Central memory CD8-positive, alpha-beta T cell (primary cell): ENCODE measurements around the gene CYP11A1.
A peak's percentile ranks its signal among the peaks of the same experiment; 100 is the strongest.

Experiments used
- ATAC-seq: fragments of 150-1000 bp; cut with Tn5 transposase; replicated peaks from 2 replicates; pipeline ENCODE4 v1.10.0; 2022; ENCODE audit warnings: mild to moderate bottlenecking, moderate FRiP score, moderate number of reproducible peaks; ENCODE audit not compliant: poor library complexity, severe bottlenecking; ENCODE audit errors: extremely low read depth
- DNase-seq, 2 donors: peaks; one replicate each; pipeline ENCODE4 v3.0.0; 2021; ENCODE audit warnings: low spot score in 2 of 2
- H3K27ac Mint-ChIP-seq: one replicate; pipeline ENCODE4 v1.8.0; 2022; ENCODE audit warnings: low read depth, mild to moderate bottlenecking, moderate library complexity, mixed read lengths
- H3K27me3 Mint-ChIP-seq: one replicate; pipeline ENCODE4 v1.8.0; 2022; ENCODE audit warnings: mixed read lengths
- H3K36me3 Mint-ChIP-seq: one replicate; pipeline ENCODE4 v1.8.0; 2022; ENCODE audit warnings: mild to moderate bottlenecking, moderate library complexity, mixed read lengths; ENCODE audit not compliant: insufficient read depth
- H3K4me1 Mint-ChIP-seq: one replicate; pipeline ENCODE4 v1.8.0; 2022; ENCODE audit warnings: mixed read lengths
- H3K4me3 Mint-ChIP-seq: one replicate; pipeline ENCODE4 v1.8.0; 2022; ENCODE audit warnings: mild to moderate bottlenecking, moderate library complexity, mixed read lengths
- H3K9me3 Mint-ChIP-seq: one replicate; pipeline ENCODE4 v1.8.0; 2022; ENCODE audit warnings: mixed read lengths

The CYP11A1 gene

DNA sequence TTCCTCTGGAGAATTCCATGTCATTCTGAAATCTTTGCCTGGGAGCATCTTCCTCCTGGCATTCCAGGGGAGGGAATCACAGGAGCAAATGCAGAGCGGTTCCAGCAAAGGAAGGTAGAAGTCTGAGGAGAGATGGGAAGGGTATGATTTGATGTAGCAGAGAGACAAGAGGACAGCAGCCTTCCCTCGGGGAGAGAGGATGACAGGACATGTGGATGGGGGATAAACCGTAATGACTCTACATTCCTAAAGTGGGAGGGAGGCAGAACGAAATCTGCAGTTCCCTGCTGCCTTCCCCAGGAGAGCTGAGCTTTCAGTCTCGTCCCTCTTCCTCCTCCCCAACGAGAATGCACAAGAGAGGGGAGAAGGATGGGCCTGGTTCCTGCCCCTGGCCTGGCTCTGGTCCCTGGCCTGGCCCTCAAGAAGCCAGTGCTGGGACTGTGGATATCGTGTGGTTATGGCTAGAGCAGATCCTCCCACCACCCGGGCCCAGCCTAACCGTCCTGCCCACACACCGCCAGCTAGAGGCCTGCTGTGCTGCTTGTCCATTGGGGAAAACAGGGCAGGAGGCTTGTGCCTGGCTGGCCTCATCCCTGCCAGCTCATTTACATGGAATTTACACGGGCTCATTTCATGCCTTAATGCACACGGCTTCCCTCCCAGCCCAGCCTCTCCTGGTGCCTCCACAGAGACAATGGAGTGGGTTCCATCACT lies 39.7 kb upstream of the CYP11A1 start:
- DNase-seq (no peak), ATAC-seq (no peak)
- H3K36me3 Mint-ChIP-seq: peaks cover 5% of the 10 kb centered on the region
- no peaks in the 10 kb centered on the region for H3K27me3 Mint-ChIP-seq
- peak overlapping the region; percentile 72 for H3K27ac Mint-ChIP-seq
- peaks cover 35% of the 10 kb centered on the region for H3K4me1 Mint-ChIP-seq
- no peak overlapping the region for H3K4me3 Mint-ChIP-seq
- H3K9me3 Mint-ChIP-seq: no peaks in the 10 kb centered on the region

DNA sequence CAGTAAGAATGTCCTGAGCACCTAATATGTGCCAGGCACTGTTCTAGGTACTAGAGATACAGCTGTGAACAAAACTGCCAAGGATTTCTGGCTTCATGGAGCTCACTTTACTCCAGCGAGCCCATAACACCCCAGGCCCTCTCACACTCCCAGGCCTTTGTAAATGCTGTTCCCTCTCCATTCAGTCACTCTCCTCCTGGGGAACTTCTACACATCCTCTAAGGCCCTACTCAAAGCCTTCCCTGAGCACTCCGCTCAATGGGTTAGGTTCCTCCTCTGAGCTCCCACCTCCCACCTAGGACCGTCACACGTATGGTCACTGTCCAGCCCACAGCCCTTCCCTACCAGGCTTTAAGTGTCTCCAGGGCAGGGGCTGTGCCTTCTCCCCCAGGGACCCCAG lies 39.1 kb upstream of the CYP11A1 start:
- H3K27ac Mint-ChIP-seq: peak overlapping the region; percentile 72
- peaks cover 42% of the 10 kb centered on the region for H3K4me1 Mint-ChIP-seq
- no peaks in the 10 kb centered on the region for H3K27me3 Mint-ChIP-seq
- ATAC-seq: no peak
- DNase-seq: no peak
- H3K4me3 Mint-ChIP-seq: no peak overlapping the region
- no peaks in the 10 kb centered on the region for H3K9me3 Mint-ChIP-seq
- H3K36me3 Mint-ChIP-seq: peaks cover 4% of the 10 kb centered on the region

DNA sequence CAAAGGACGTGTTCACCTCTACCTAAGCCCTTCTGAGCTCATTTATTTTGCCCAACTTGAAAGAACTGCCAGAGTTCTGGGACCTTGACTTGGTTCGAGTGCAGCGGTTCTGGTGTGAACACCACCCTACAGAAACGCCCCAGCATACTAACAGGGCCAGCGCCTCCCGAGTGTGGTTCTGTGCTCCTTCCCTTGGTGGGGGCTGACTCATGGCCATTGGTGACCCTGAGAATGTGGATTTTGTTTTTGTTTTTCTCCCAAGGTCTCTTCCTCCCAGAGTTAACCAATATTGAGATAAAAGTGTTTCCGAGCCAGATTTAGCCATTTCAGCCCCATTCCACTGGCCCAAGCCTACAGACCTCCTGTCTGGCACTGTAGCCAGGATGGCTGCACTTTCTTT lies 38.4 kb upstream of the CYP11A1 start:
- H3K27me3 Mint-ChIP-seq: no peaks in the 10 kb centered on the region
- H3K9me3 Mint-ChIP-seq: no peaks in the 10 kb centered on the region
- DNase-seq (no peak), ATAC-seq (no peak)
- H3K4me3 Mint-ChIP-seq: no peak overlapping the region
- H3K36me3 Mint-ChIP-seq: peaks cover 4% of the 10 kb centered on the region
- H3K27ac Mint-ChIP-seq: peak overlapping the region; percentile 72
- H3K4me1 Mint-ChIP-seq: peaks cover 49% of the 10 kb centered on the region

DNA sequence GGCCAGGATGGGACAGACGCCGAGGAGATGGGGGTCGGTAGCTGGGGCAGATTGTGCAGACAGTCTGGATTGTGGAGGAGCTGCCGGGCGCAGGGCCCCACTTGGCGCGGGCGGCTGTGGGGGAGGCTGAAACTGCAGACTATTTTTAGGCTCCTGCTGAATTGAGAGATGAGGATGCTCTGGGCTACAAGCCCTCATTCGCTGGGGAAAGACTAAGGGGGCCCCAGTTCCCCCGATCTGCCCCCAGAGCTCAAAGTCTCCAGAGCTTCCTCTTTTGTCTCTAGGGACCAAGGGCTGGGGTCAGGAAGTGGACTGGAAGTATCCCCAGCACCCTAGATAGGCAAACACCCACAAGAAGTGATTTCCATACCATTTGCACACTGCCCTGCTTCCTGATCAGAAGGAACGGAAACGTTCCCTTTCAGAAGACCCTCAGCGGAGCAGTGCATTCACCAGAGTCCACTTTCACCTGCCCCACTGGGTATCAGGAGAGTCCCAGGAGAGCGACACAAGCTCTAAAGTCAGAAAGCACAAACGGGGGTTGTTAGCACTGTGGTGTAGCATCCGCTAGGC lies 36.6 kb upstream of the CYP11A1 start:
- Mint-ChIP-seq H3K4me3 (peak overlapping the region; percentile 63), H3K9me3 (no peaks in the 10 kb centered on the region), H3K27me3 (no peaks in the 10 kb centered on the region), H3K4me1 (peaks cover 65% of the 10 kb centered on the region), H3K27ac (peak overlapping the region; percentile 83), H3K36me3 (no peaks in the 10 kb centered on the region)
- DNase-seq: no peak
- ATAC-seq: no peak

DNA sequence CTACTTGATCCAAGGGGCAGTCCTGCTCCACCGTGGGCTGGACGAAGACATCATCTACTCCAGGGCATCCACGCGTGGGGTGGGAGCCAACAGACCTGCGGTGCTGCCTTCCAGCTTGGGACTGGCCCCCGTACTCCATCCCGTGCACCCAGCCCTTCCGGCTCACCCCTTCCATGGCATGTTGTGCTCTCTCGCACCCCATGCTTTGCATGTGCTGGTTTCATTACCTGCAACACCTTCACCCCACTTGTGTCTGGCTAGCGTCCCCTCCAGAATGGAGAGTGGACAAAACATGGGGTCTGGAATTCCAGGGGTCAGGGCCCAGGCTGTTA lies 36.1 kb upstream of the CYP11A1 start:
- Mint-ChIP-seq H3K4me1 (peaks cover 70% of the 10 kb centered on the region), H3K27ac (peak overlapping the region; percentile 83), H3K9me3 (no peaks in the 10 kb centered on the region), H3K36me3 (no peaks in the 10 kb centered on the region), H3K4me3 (peak overlapping the region; percentile 63), H3K27me3 (no peaks in the 10 kb centered on the region)
- ATAC-seq: no peak
- DNase-seq: no peak

DNA sequence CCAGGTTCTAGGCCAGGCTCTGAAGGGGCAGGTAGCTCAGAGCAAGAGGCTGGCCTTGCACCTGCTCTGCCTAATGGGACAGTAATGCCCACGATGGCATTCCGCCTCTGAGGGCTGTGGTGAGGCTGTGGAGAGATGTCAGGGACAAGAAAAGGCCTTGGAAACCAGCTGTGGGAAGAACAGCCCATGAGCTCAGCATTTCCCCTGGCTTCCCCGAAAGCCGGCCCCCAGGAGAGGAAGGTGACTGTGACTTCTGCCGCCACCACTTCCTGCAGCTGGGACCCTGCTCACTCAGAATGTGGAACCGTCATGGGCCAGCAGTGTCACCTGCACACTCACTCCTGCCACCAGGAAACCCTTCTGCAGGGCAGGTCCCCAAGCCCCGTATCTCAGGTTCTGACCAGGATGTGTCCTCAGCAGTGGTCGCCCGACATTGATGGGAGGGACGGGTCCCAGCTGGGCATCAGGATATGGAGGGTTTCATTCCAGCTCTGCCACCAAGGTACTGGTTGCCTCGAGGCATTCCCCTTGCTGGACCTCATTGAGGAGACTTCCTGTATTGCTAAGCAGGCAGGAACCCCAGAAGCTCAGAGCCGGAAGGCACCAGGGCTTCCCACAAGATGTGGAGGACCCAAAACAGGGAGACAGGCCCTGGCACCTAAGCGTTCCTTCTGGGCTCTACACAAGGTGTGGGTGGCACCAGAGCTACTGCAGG lies 35.6 kb upstream of the CYP11A1 start:
- Mint-ChIP-seq H3K4me3 (peak overlapping the region; percentile 63), H3K36me3 (no peaks in the 10 kb centered on the region), H3K27ac (peak overlapping the region; percentile 83), H3K4me1 (peaks cover 75% of the 10 kb centered on the region), H3K27me3 (no peaks in the 10 kb centered on the region), H3K9me3 (no peaks in the 10 kb centered on the region)
- ATAC-seq: peak; percentile 64
- peak in 1 of 2 donors; percentile 34 for DNase-seq

DNA sequence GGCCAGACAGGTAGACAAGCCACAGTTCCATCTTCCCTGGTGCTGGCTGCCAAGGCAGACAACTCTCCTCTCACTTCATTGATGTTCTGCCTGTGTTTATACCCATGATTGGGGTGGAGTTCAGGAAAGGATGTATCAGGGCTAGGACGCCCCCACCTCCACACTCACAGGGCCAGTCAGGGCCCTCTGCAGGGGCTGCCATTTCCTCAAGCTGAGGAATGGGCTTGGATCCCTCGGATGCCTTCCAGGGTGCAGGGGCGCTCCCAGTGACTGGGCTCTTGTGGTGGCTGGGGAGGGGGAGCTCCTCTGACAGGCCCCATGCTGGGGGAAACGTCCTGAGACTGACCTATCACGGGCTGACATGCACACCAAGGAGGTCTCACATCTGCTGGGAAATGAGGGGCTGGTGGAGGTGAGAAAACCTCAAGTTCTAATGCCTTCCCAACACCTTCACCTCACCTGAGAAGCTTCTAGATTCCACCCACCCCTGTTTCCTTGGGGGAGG lies 34.9 kb upstream of the CYP11A1 start:
- peaks cover 82% of the 10 kb centered on the region for H3K4me1 Mint-ChIP-seq
- H3K4me3 Mint-ChIP-seq: peak overlapping the region; percentile 63
- peak overlapping the region; percentile 83 for H3K27ac Mint-ChIP-seq
- ATAC-seq: no peak
- DNase-seq: no peak
- H3K36me3 Mint-ChIP-seq: no peaks in the 10 kb centered on the region
- H3K27me3 Mint-ChIP-seq: no peaks in the 10 kb centered on the region
- no peaks in the 10 kb centered on the region for H3K9me3 Mint-ChIP-seq

DNA sequence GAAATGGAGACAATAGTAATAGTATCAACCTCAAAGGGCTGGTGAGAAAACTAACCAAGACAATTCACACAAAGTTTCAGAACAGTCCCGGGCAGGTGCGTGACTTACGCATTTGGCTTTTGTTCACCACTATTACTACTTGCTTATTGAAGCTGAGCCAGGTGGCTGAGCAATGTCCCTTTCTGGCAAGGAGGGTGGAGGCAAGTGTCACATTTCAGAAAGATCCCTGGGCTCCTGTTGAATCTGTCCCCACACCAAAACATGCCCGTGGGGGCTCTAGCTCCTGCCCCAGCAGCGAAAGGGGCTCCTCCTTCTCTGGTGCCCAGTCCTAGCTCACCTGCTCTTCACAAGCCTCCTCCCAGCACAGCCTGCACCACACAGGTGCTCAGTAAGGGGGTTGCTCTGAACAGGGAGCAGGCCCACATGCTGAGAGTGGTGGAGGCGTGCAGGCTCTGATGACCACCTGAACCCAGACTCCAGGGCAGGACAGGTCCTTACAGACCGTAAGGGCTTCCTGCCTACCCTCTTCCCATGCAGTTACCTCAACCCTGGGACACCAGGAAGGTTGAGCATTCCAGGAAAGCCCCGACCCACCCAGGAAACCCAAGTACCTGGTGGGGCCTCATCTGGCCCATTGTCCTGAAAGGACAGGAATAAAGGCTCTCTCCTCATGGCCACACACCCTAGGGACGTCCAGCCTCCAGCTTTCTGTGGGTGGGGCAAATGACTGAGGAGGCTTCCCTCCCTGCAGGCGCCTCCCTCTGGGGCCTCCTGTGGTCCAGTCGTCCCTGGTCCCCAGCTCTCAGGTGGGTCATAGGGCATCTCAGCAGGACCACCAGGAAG lies 33.7 kb upstream of the CYP11A1 start:
- DNase-seq (no peak), ATAC-seq (peak; percentile 31)
- Mint-ChIP-seq H3K4me3 (peak overlapping the region; percentile 63), H3K27me3 (no peaks in the 10 kb centered on the region), H3K9me3 (no peaks in the 10 kb centered on the region), H3K27ac (peak overlapping the region; percentile 83), H3K4me1 (peaks cover 83% of the 10 kb centered on the region), H3K36me3 (no peaks in the 10 kb centered on the region)

DNA sequence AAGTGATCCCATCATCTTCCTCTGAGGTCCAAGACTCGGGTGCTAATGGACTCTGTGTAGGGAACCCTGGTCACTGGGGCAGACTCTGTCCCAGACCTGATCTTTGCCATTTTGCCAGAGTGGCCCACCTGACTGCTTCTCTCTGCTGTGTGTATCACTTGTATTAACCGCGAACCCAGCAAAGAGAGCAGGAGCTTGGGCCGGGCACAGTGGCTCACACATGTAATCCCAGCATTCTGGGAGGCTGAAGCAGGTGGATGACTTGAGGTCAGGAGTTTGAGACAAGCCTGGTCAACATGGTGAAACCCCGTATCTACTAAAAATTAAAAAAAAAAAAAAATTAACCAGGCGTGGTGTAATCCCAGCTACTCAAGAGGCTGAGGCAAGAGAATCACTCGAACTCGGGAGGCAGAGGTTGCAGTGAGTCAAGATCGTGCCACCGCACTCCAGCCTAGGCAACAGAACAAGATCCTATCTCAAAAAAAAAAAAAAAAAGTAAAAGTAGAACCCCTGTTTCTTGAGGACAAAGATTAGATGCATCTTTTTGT lies 32.9 kb upstream of the CYP11A1 start:
- peak overlapping the region; percentile 83 for H3K27ac Mint-ChIP-seq
- no peaks in the 10 kb centered on the region for H3K27me3 Mint-ChIP-seq
- DNase-seq: no peak
- H3K36me3 Mint-ChIP-seq: no peaks in the 10 kb centered on the region
- H3K9me3 Mint-ChIP-seq: no peaks in the 10 kb centered on the region
- peak; percentile 30 for ATAC-seq
- H3K4me1 Mint-ChIP-seq: peaks cover 85% of the 10 kb centered on the region
- peak overlapping the region; percentile 63 for H3K4me3 Mint-ChIP-seq

DNA sequence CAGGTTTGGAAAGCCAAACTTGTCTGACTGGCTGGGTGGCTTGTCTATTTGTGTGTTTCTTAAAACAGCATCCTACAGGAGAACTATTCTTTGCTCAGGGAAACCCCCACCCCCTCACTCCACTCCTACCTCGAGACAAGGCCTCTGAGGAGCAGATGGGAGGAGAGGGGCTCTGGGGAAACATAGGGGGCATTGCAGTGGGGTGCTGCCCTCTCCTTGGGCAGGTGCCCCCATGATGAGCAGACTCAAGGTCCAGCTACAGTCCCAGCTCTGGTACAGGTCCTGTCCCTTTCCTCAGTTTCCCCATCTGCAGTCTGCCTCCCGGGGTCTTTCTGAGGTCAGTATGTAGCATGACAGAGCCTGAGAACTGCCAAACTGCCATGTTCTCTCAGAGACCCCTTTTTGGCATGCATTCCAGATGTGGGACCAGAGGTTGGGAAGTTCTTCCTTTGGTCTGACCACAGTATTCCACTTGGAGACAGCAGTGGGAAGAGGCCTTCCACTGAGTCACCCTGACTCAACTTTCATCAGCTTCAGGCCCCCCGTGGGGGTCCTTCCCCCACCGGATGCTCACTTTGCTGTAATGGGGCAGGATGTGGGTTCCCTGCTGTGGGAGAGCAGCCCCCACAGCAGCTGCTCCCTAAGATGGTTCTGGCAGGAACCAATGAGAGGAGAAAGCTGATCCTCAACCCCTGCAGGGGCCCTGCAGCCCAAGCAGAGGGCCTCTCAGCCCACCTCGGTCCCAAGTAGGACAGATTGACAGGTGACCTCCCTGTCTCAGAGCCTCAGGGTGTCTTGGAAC lies 32.3 kb upstream of the CYP11A1 start:
- ATAC-seq (peak; percentile 52), DNase-seq (peak in 1 of 2 donors; percentile 27)
- no peaks in the 10 kb centered on the region for H3K36me3 Mint-ChIP-seq
- H3K4me1 Mint-ChIP-seq: peaks cover 85% of the 10 kb centered on the region
- peak overlapping the region; percentile 63 for H3K4me3 Mint-ChIP-seq
- peak overlapping the region; percentile 83 for H3K27ac Mint-ChIP-seq
- no peaks in the 10 kb centered on the region for H3K27me3 Mint-ChIP-seq
- no peaks in the 10 kb centered on the region for H3K9me3 Mint-ChIP-seq

DNA sequence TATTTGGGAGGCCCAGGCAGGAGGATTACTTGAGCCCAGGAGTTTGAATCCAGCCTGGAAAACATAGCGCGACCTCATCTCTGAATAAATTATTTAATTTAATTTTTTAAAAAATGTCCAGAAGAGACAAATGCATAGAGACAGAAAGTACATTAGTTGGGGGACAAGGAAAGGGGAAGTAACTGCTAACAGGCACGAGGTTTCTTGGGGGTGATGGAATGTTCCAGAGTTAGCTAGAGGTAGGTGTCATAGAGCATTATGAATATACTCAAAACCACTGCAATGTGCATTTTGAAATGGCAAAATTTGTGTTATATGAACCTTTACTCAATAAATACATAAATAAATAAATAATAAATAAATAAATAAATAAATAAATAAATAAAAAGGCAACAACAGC lies 31.7 kb upstream of the CYP11A1 start:
- no peak for ATAC-seq
- Mint-ChIP-seq H3K27ac (no peak overlapping the region), H3K4me1 (peaks cover 81% of the 10 kb centered on the region), H3K4me3 (no peak overlapping the region), H3K9me3 (no peaks in the 10 kb centered on the region), H3K27me3 (no peaks in the 10 kb centered on the region), H3K36me3 (no peaks in the 10 kb centered on the region)
- DNase-seq: no peak
